Measurements from ENCODE around the gene MVB12B.

Gene MVB12B

DNA sequence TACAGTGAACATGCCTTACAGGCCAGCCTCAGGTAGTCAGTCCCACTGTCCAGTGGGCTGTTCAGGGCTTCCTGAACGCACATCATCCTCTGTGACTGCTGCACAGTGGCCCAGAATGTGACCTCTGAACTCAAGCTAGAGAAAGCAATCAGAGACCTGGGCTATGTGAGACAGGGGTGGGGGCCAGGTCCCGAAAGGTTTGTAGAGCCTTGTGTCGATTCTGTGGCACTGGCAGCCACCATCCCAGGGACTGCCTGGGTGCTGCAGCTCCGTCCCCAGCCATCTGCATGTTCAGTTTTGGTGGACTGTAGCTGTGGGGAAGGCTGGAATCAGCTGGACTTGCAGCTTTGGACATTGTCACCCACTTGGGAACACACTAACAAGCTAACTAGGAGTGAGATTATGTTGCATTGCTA lies 47.7 kb downstream of the MVB12B start:
- peaks cover 75% of the 10 kb centered on the region for H3K4me1 ChIP-seq (ENCODE audit: insufficient read depth, low read length, poor library complexity, severe bottlenecking)

DNA sequence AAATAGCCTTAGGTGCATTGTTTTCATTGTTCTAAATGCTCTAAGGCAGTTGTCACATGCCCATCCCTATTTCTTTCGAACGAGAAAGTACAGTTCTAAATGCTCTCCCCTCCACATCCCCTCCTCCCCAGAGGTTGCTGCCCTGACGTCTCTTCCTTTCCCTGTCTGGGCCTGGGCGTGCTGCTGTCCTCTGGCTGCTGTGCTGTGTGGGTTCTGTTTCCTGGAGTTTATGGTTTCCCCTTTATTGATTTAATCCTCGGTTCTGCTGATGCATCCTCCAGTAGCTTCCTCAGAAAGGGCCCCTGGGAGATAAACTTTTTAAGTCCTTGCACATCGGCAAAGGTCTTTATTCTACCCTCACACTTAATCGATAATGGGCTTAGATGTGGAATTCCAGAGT lies 48.8 kb downstream of the MVB12B start:
- Histone ChIP-seq H3K4me3 (ENCODE audit: low read length, poor library complexity, severe bottlenecking) (peak overlapping the region; percentile 63), H3K4me2 (ENCODE audit: low read depth, low read length, poor library complexity, severe bottlenecking) (peak overlapping the region; percentile 80), H3K36me3 (ENCODE audit: insufficient read depth, low read length) (peaks cover 17% of the 10 kb centered on the region; the same call in 1 of the 2 replicates), H2AFZ (ENCODE audit: low read length) (no peak overlapping the region), H3K27me3 (ENCODE audit: insufficient read depth, low read length, poor library complexity, severe bottlenecking) (no peaks in the 10 kb centered on the region), H3K9ac (ENCODE audit: low read depth, low read length, poor library complexity, severe bottlenecking) (peak overlapping the region; percentile 79), H3F3A (ENCODE audit: low read depth) (no peaks in the 10 kb centered on the region), H3K9me2 (replicated peaks; ENCODE audit: low read depth, low read length) (no peaks in the 10 kb centered on the region), H3K79me2 (ENCODE audit: insufficient read depth, low read length) (peaks cover 94% of the 10 kb centered on the region), H3K4me1 (ENCODE audit: insufficient read depth, low read length, poor library complexity, severe bottlenecking) (peaks cover 81% of the 10 kb centered on the region), H4K20me1 (ENCODE audit: insufficient read depth, low read length, poor library complexity, severe bottlenecking) (no peaks in the 10 kb centered on the region), H3K9me3 (ENCODE audit: insufficient read depth, low read depth, low read length) (no peaks in the 10 kb centered on the region)
- TF ChIP-seq EZH2phosphoT487 (IDR thresholded peaks at IDR 0.05; ENCODE audit: borderline replicate concordance) (no peak), CTCF (conservative IDR thresholded peaks at IDR 0.05; ENCODE audit: low read length) (no peak)

More for the DNA sequence above, 47.7 kb downstream of the MVB12B start:
- H3K9ac ChIP-seq (ENCODE audit: low read depth, low read length, poor library complexity, severe bottlenecking), result peak overlapping the region; percentile 79
- no peaks in the 10 kb centered on the region for H3K9me2 ChIP-seq (replicated peaks; ENCODE audit: low read depth, low read length)
- no peak overlapping the region for H3K4me3 ChIP-seq (ENCODE audit: low read length, poor library complexity, severe bottlenecking)
- no peaks in the 10 kb centered on the region for H4K20me1 ChIP-seq (ENCODE audit: insufficient read depth, low read length, poor library complexity, severe bottlenecking)
- no peaks in the 10 kb centered on the region for H3F3A ChIP-seq (ENCODE audit: low read depth)
- H2AFZ ChIP-seq (ENCODE audit: low read length), result no peak overlapping the region
- H3K9me3 ChIP-seq (ENCODE audit: insufficient read depth, low read depth, low read length), result no peaks in the 10 kb centered on the region
- H3K36me3 ChIP-seq (ENCODE audit: insufficient read depth, low read length), result peaks cover 20% of the 10 kb centered on the region; the same call in 1 of the 2 replicates
- H3K4me2 ChIP-seq (ENCODE audit: low read depth, low read length, poor library complexity, severe bottlenecking), result peak overlapping the region; percentile 80
- no peak for TF ChIP-seq EZH2phosphoT487 (IDR thresholded peaks at IDR 0.05; ENCODE audit: borderline replicate concordance)
- peaks cover 92% of the 10 kb centered on the region for H3K79me2 ChIP-seq (ENCODE audit: insufficient read depth, low read length)
- H3K27me3 ChIP-seq (ENCODE audit: insufficient read depth, low read length, poor library complexity, severe bottlenecking), result no peaks in the 10 kb centered on the region

DNA sequence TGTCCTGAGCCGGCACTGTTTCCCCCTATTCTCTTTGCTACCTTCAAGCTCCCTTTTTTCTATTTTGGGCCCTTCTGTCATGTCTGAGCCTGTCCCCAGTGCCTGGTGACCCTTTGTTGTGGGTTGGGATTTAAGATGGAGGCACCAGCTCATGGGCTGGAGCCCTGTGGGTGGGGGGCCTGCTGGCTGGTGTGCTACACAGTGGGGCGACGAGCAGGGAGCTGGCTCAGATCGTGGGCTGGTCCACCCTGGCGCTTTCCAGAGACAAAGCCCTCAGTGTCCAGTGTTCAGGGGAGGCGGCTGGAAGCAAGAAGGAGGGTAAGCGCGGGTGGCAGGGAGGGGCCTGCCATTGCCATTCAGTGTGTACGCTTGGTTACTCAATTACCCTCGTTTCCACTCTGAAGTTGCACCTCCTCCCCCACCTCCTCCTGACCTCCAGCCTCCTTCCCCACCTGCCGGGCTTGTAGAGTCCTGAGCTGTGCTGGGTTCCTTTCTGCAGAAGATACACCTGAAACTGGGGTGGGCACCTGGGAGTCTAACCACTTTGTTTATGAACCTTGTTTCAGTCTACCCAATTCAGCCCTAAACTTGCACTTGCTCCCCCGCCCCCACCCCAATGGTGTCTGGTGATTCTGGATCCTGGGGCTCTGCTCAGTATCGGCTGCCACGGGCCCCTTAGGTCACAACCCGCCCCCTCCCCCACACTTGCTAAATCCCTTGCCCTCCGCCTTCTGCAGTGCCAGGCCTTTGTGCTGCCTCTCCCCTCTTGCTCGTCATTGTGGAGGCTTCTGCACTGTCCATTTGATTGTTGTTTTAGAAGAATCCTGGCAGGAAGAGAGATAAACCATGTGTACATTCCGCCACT lies 49.9 kb downstream of the MVB12B start:
- H3K79me2 ChIP-seq (ENCODE audit: insufficient read depth, low read length), result peaks cover 92% of the 10 kb centered on the region
- peak overlapping the region; percentile 79 for H3K9ac ChIP-seq (ENCODE audit: low read depth, low read length, poor library complexity, severe bottlenecking)
- H3K4me3 ChIP-seq (ENCODE audit: low read length, poor library complexity, severe bottlenecking), result peak overlapping the region; percentile 63
- H3F3A ChIP-seq (ENCODE audit: low read depth), result no peaks in the 10 kb centered on the region
- H2AFZ ChIP-seq (ENCODE audit: low read length), result no peak overlapping the region
- TF ChIP-seq EZH2phosphoT487 (IDR thresholded peaks at IDR 0.05; ENCODE audit: borderline replicate concordance), result no peak
- no peak for TF ChIP-seq CTCF (conservative IDR thresholded peaks at IDR 0.05; ENCODE audit: low read length)
- H3K4me2 ChIP-seq (ENCODE audit: low read depth, low read length, poor library complexity, severe bottlenecking), result peak overlapping the region; percentile 80
- no peaks in the 10 kb centered on the region for H3K9me2 ChIP-seq (replicated peaks; ENCODE audit: low read depth, low read length)
- H3K36me3 ChIP-seq (ENCODE audit: insufficient read depth, low read length), result peaks cover 18% of the 10 kb centered on the region; the same call in 1 of the 2 replicates
- H4K20me1 ChIP-seq (ENCODE audit: insufficient read depth, low read length, poor library complexity, severe bottlenecking), result no peaks in the 10 kb centered on the region
- H3K27me3 ChIP-seq (ENCODE audit: insufficient read depth, low read length, poor library complexity, severe bottlenecking), result no peaks in the 10 kb centered on the region
- peaks cover 86% of the 10 kb centered on the region for H3K4me1 ChIP-seq (ENCODE audit: insufficient read depth, low read length, poor library complexity, severe bottlenecking)
- H3K9me3 ChIP-seq (ENCODE audit: insufficient read depth, low read depth, low read length), result no peaks in the 10 kb centered on the region

Measured in Loucy (cell line).